ENCODE measurements around the gene DYTN.
A peak's percentile ranks its signal among the peaks of the same experiment; 100 is the strongest.
"Not testable (repeated sequence)": the region's sequence is repeated elsewhere in the genome, so short reads cannot be mapped to it uniquely, and the experiment has no call there.

DYTN gene

GRCh38 chr2:206718296-206718695 is at the start of gene DYTN:
Gene DYTN (minus strand): TSS chr2:206718396. CDS start chr2:206718279, 117 bp downstream.
- DNase-seq (ENCODE audit: low read depth in 2 of 2): no peak

- no peak for DNase-seq (ENCODE audit: low read depth in 2 of 2)
Measured at GRCh38 chr2:206766057-206766930, 48.1 kb upstream of the DYTN start.

GRCh38 chr2:206765242-206766056 is 47.3 kb upstream of the DYTN start, which contains the start of the genes FASTKD2 and MDH1B:
Gene FASTKD2 (plus strand): TSS chr2:206765606. CDS start chr2:206766694, 1,088 bp downstream.
Gene MDH1B (minus strand): TSS chr2:206765328. CDS start chr2:206765271, 57 bp downstream.
- peak; percentile 72 to 85 for DNase-seq (ENCODE audit: low read depth in 2 of 2)

GRCh38 chr2:206764673-206765241 is 46.6 kb upstream of the DYTN start:
- DNase-seq (ENCODE audit: low read depth in 2 of 2): no peak

- no peak for DNase-seq (ENCODE audit: low read depth in 2 of 2)
Measured at GRCh38 chr2:206756816-206757215, 38.6 kb upstream of the DYTN start.

DNA sequence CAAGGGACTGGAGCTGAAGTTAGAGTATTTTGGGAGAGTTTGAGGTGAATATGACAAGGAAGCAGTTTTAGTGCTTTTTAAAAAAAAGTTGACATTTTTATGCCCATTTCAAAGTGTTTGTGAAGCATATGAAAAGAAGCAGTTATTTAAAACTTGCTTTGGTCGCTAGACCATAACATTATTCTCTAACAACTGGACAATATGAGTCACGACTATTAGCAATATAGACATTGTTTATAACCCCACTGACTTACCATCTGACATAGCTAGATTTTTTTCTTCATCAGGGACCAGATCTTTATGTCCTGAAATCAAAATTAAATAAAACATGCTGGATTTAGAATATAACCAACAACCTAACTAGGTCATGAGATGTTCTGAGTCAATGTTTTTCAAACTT is 22.6 kb upstream of the DYTN start:
- no peak for DNase-seq (ENCODE audit: low read depth in 2 of 2)

GRCh38 chr2:206739271-206739670 is 21.1 kb upstream of the DYTN start:
- DNase-seq (ENCODE audit: low read depth in 2 of 2): no peak

DNA sequence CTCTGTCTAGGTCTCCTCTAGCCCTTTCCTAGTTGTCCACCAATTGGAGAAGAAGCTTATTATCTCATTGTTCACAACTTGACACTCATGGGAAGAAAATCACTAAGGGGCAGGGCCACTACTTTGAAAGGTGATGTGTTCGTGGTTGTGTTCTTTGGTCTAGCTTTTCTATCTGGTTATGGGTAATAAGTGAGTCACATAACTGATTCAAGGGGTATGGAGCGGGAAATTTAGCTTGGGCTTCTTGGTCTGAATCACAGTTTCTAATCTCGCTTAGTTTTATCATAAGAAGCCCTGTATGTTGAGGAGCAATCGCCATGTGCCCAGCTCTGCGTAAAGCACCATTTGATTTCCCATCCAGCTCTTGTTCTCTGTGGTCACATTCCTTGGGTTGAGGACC is 18.7 kb upstream of the DYTN start:
- DNase-seq (ENCODE audit: low read depth in 2 of 2): peak in 1 of 2 donors; percentile 2

GRCh38 chr2:206733341-206733740 is 15.1 kb upstream of the DYTN start:
- DNase-seq (ENCODE audit: low read depth in 2 of 2): no peak

DNA sequence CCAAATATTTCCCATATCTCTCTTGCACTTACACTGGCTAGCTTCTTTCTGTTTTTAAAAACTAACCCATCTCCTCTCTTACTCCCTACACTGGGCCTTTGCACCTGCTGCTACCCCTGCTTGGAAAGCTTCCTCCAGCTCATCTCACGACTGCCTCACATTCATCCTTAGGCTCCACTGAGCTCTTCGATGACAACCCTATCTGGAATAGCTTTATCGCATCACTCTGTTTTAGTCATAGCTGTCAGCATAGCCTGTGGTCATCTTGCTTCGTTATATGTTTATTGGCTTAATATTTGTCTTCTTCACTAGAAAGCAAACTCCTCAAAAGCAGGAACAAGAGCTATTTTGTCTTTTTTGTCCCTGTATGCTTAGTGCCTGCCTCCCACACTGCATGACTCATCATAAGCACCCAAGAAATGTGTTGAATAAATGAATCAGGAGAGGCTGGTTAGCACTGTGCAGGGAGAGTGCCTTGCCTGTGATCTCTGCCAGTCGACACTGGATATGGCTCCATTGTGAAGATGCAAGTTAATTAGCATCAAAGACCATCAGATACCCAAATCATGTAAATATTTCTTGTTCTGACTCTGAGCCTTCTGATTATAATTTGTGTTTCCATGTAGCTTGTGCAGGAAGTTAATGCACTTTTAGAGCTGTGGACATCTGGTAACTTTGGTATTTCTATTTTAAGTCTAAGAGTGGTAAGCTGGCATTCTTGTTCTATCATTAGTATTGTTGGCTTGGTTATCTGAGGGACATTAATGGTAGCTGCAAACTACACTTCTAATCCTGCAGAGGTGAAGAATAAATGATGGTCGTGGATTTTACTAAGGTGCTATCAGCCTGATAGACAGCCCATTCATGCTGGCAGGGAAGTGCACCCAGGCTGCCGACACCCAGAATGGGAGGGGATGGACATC is 10.3 kb upstream of the DYTN start:
- DNase-seq (ENCODE audit: low read depth in 2 of 2): peak in 1 of 2 donors; percentile 2

DNA sequence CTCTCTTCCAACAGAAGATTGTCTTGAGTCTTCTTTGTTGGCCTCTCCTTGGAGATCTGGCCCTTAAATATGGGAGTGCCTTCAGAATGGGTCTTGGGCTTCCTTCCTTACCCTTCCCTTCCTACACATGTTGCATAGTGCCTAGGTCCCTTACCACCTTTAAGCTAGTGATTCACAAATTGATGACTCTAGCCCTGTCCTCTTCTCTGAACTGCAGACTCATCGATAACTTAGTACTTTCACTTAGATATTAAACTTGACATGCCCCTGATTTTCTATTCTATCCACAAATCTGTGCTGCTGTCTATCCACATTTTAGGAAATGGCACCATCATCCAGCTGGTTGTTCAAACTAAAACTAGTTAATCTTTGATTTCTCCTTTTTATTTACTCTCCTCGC is 9.1 kb upstream of the DYTN start:
- DNase-seq (ENCODE audit: low read depth in 2 of 2): no peak

- no peak for DNase-seq (ENCODE audit: low read depth in 2 of 2)
Measured at GRCh38 chr2:206723288-206723687, 5.1 kb upstream of the DYTN start.

GRCh38 chr2:206721256-206721920 is 3.2 kb upstream of the DYTN start:
- no peak for DNase-seq (ENCODE audit: low read depth in 2 of 2)

GRCh38 chr2:206716623-206717022 is 1.6 kb downstream of the DYTN start:
- DNase-seq (ENCODE audit: low read depth in 2 of 2): no peak

DNA sequence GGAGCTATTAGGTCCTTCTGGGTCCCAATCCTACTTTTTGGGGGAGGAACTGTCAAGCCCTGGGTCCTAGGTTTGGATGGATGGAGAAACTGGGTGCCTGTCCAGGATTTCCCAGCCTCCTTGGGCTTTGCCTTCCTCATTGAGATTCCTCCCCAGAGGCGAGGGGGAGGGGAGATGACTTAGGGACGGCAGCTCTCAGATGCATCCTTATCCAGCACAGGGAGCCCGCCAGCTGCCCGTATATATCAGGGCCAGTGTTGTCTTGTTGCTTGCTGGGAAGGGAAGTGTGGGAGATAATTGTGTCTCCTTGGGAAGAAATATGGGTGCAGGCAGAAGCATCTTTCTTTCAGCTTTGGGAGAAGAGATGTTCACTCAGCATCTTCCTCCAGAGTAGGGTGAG is 3.0 kb downstream of the DYTN start:
- not testable (repeated sequence) for DNase-seq (ENCODE audit: low read depth in 2 of 2)

- DNase-seq (ENCODE audit: low read depth in 2 of 2): no peak
Measured at GRCh38 chr2:206713746-206714145, 4.5 kb downstream of the DYTN start.

DNA sequence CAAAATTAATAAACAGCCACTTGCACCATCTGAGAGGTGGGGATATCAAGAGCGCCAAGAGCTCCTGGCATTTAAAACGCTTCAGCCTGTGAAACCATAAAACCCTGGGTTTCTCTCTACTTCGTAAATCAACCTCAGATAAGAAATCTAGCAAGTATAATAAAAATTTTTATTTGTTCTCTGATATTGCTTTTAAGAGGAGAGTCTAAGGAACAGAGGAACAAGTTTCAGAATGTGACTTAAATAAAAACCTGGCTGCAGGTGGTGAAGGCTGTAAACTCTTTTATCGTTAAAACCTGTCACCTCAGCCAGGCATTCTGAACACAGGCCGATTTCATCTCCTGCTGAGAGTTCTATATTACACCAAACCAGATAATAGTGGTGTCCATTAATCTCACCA is 9.9 kb downstream of the DYTN start:
- no peak for DNase-seq (ENCODE audit: low read depth in 2 of 2)

DNA sequence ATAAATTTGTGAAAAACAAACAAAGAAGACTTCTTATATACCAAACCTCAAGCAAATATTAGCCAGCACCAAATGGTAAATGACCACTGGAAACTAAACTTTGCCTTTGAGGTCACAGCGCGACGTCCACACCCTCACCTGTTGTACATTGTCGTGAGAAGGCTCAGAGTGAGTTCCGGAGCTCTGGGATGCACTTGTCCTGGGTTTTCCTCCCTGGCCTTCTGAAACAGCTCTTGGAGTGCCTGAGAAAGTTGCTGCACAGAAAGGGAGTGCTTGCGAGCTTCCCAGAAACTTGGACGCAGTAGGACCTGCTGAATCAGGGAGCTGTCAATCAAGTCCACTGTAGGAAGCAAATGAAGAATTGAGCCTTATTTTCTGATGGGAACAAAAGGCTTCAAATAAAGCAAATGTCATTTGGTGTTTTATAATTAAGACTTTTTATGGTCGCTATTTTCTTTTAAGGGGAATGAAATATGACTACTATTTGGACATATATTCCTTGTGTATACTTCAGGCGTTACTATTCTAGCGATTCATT is 11.0 kb downstream of the DYTN start:
- no peak for DNase-seq (ENCODE audit: low read depth in 2 of 2)

GRCh38 chr2:206701952-206702605 is 16.1 kb downstream of the DYTN start:
- no peak for DNase-seq (ENCODE audit: low read depth in 2 of 2)

DNA sequence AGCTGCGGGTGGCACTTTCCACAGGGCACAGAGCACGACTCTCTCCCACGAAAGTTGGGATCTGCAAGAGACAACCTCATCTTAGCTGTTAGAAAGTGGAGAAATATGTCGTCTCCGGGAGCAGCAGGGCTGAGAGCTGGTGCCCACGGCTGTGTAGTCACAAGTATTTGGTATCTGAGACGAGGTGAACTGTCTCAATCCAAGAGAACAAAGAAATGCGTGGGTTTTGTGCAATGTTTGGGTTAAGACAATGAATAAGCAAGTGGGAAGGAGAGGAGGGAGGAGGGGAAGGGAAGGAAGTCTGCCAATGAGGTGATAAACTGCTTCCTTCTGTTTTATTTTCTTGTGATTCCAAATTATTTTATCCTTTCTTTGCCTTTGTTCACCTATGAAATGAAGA is 18.0 kb downstream of the DYTN start:
- DNase-seq (ENCODE audit: low read depth in 2 of 2): no peak
